SK-N-SH treated with all-trans-retinoic acid at 6 μM for 48 hours (cell line): ENCODE data around the gene MRTFA.

Experiments
- ATAC-seq: fragments of 200-7000 bp; cut with Tn5 transposase; 3 replicates; pipeline ENCODE4 v1.9.1; 2020; ENCODE audit warnings: mild to moderate bottlenecking, moderate library complexity
- BACH2 ChIP-seq: fragments of 250-450 bp; sonication (Bioruptor Pico); IDR thresholded peaks from 2 replicates; pipeline ENCODE4 v1.9.0; 2021; ENCODE audit warnings: mild to moderate bottlenecking, borderline replicate concordance
- CSDC2 ChIP-seq: fragments of 250-450 bp; sonication (Bioruptor Pico); IDR thresholded peaks from 2 replicates; pipeline ENCODE4 v1.5.0; 2020; ENCODE audit warnings: mild to moderate bottlenecking, moderate library complexity
- ESRRG ChIP-seq: fragments of 250-450 bp; sonication (Bioruptor Pico); IDR thresholded peaks from 2 replicates; pipeline ENCODE4 v1.6.1; 2021; ENCODE audit warnings: mild to moderate bottlenecking
- GLIS3 ChIP-seq: fragments of 250-450 bp; sonication (Bioruptor Pico); IDR thresholded peaks from 2 replicates; pipeline ENCODE4 v1.5.0; 2020; ENCODE audit warnings: mild to moderate bottlenecking, moderate library complexity
- ISL1 ChIP-seq: fragments of 250-450 bp; sonication (Bioruptor Pico); IDR thresholded peaks from 2 replicates; pipeline ENCODE4 v2.1.2; 2022; ENCODE audit warnings: mild to moderate bottlenecking, moderate library complexity
- OSR1 ChIP-seq: fragments of 250-450 bp; sonication (Bioruptor Pico); IDR thresholded peaks from 2 replicates; pipeline ENCODE4 v1.8.0; 2022; ENCODE audit warnings: moderate library complexity, mild to moderate bottlenecking, inconsistent platforms
- PPARA ChIP-seq: fragments of 250-450 bp; sonication (Bioruptor Pico); IDR thresholded peaks from 2 replicates; pipeline ENCODE4 v1.5.0; 2020; ENCODE audit warnings: mild to moderate bottlenecking, borderline replicate concordance
- RARB ChIP-seq: fragments of 250-450 bp; sonication (Bioruptor Pico); IDR thresholded peaks from 2 replicates; pipeline ENCODE4 v1.8.0; 2021; ENCODE audit warnings: mild to moderate bottlenecking, moderate library complexity
- SNAI2 ChIP-seq: fragments of 250-450 bp; sonication (Bioruptor Pico); IDR thresholded peaks from 2 replicates; pipeline ENCODE4 v1.5.0; 2020; ENCODE audit warnings: mild to moderate bottlenecking, moderate library complexity
- TCF4 ChIP-seq: fragments of 250-450 bp; sonication (Bioruptor Pico); IDR thresholded peaks from 2 replicates; pipeline ENCODE4 v1.8.0; 2021; ENCODE audit warnings: mild to moderate bottlenecking, moderate library complexity, borderline replicate concordance
- TOX ChIP-seq: fragments of 250-450 bp; sonication (Bioruptor Pico); IDR thresholded peaks from 2 replicates; pipeline ENCODE4 v1.8.0; 2021; ENCODE audit warnings: mild to moderate bottlenecking, moderate library complexity, borderline replicate concordance
- ZC3H10 ChIP-seq: fragments of 250-450 bp; sonication (Bioruptor Pico); IDR thresholded peaks from 2 replicates; pipeline ENCODE4 v1.5.1; 2021; ENCODE audit warnings: mild to moderate bottlenecking, moderate library complexity
- ZFP3 ChIP-seq: fragments of 250-450 bp; sonication (Bioruptor Pico); IDR thresholded peaks from 2 replicates; pipeline ENCODE4 v1.5.0; 2020; ENCODE audit warnings: mild to moderate bottlenecking, moderate library complexity
- ZFP30 ChIP-seq: fragments of 450-650 bp; formaldehyde crosslinking; IDR thresholded peaks from 2 replicates; pipeline ENCODE4 v1.5.0; 2022; ENCODE audit warnings: mild to moderate bottlenecking, moderate library complexity
- ZNF565 ChIP-seq: fragments of 450-650 bp; formaldehyde crosslinking; conservative IDR thresholded peaks from 2 replicates; pipeline ENCODE4 v1.5.0; 2020; ENCODE audit warnings: low read depth, mild to moderate bottlenecking, moderate library complexity
- ZNF70 ChIP-seq: fragments of 450-650 bp; formaldehyde crosslinking; IDR thresholded peaks from 2 replicates; pipeline ENCODE4 v1.5.0; 2020; ENCODE audit warnings: mild to moderate bottlenecking, moderate library complexity
- ZNF8 ChIP-seq: fragments of 450-650 bp; formaldehyde crosslinking; IDR thresholded peaks from 2 replicates; pipeline ENCODE4 v1.5.0; 2020; ENCODE audit warnings: mild to moderate bottlenecking, moderate library complexity
- TF ChIP-seq, protein P1 (sequence below): fragments of 250-450 bp; sonication (Bioruptor Pico); IDR thresholded peaks from 2 replicates; pipeline ENCODE4 v1.5.1; 2020; ENCODE audit warnings: low read depth, mild to moderate bottlenecking, moderate library complexity
- TF ChIP-seq, protein P2 (sequence below): fragments of 250-450 bp; sonication (Bioruptor Pico); IDR thresholded peaks from 2 replicates; pipeline ENCODE4 v1.5.0; 2020; ENCODE audit warnings: mild to moderate bottlenecking, moderate library complexity
- TF ChIP-seq, protein P3 (sequence below): fragments of 250-450 bp; sonication (Bioruptor Pico); IDR thresholded peaks from 2 replicates; pipeline ENCODE4 v1.8.0; 2021; ENCODE audit warnings: low read depth, mild to moderate bottlenecking, moderate library complexity, borderline replicate concordance
- TF ChIP-seq, protein P4 (sequence below): fragments of 250-450 bp; sonication (Bioruptor Pico); IDR thresholded peaks from 2 replicates; pipeline ENCODE4 v1.8.0; 2020; ENCODE audit warnings: mild to moderate bottlenecking, moderate library complexity, borderline replicate concordance

MRTFA gene

DNA sequence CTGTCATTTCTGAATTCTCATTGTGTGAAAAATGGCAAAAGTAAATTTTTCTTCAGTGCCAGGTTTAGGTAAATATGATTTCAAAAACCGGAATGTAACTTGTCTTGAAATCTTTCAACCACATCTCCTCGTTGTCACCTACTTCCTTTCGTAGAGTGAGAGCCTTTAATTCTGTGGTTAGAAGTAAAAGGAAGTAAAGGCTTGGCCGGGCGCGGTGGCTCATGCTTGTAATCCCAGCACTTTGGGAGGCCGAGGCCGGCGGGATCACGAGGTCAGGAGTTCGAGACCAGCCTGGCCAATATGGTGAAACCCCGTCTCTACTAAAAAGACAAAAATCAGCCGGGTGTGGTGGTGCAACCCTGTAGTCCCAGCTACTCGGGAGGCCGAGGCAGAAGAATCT is 236.4 kb downstream of the MRTFA start:
- ATAC-seq: no peak
- no peak for TF ChIP-seq ZNF70 (CRISPR knock-in tag)

DNA sequence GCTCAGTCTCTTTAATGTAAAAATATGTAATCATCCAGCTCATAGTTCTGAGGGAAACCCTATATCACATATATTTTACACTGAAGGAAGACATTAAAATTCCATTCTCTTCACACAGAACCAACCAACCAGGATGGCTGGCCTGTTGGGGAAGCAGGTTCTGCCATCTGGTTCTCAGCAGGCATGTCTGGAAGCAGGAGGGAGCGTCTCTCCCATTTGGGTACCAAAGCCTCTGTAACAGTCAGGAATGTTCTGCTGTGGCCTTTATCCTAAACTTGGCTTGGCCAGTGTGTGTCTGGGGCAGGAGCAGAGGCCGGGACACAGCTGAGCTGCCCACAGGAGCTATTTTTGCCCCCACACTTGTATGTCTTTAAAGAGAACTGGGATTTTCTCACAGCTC is 236.9 kb downstream of the MRTFA start:
- TF ChIP-seq ESRRG (CRISPR knock-in tag): no peak
- TF ChIP-seq, all 23 proteins: peak for 0
- no peak; the same call in 2 of the 3 replicates for ATAC-seq

DNA sequence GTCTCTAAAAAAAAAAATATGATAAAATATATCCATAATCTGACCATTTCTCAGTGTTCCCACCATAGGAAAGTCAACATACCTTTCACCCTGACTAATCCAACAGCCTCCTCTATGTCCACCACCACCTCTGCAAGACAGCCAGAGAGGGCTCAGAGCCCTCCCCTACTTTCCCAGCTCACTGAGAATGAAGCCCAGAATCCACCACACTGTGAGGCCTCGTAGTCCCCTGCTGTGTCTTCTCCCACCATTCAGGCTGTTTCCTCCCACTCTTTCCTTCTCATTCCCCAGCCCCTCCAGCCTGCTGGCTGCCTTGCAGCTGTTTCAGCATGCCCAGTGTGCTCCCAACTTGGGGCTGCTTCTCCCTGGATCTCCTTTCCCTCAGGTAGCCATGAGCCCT is 239.1 kb downstream of the MRTFA start:
- no peak for ATAC-seq
- no peak for TF ChIP-seq TOX (CRISPR knock-in tag)
- TF ChIP-seq PPARA: no peak
- no peak for TF ChIP-seq ISL1 (CRISPR knock-in tag)
- no peak for TF ChIP-seq OSR1 (CRISPR knock-in tag)
- TF ChIP-seq CSDC2 (CRISPR knock-in tag): no peak
- TF ChIP-seq SNAI2 (CRISPR knock-in tag): no peak
- no peak for TF ChIP-seq ZFP30 (CRISPR knock-in tag)

DNA sequence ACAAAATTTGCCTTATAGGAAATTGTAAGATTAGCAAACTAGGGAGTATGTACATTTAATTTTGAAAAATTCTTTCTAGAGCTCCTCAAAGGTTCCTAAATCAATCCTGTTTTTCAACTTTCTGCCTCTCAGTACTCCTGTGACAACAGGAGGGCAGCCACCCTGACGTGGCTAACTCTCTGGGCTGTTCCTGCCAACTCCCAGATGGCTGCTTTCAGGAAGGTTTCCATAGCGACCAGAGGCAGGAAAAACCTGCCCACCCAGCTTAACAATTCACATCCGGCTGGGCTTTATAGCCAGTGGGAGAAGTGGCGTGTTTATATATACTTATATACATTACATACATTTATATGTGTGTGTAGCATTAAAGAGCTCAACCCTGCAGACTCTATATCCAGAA is 239.6 kb downstream of the MRTFA start:
- ATAC-seq: peak; percentile 56
- TF ChIP-seq ESRRG (CRISPR knock-in tag) (no peak), OSR1 (CRISPR knock-in tag) (no peak), RARB (CRISPR knock-in tag) (no peak), TCF4 (CRISPR knock-in tag) (no peak), BACH2 (CRISPR knock-in tag) (no peak), ZNF565 (CRISPR knock-in tag) (no peak), GLIS3 (CRISPR knock-in tag) (no peak)
- TF ChIP-seq, protein P1, sequence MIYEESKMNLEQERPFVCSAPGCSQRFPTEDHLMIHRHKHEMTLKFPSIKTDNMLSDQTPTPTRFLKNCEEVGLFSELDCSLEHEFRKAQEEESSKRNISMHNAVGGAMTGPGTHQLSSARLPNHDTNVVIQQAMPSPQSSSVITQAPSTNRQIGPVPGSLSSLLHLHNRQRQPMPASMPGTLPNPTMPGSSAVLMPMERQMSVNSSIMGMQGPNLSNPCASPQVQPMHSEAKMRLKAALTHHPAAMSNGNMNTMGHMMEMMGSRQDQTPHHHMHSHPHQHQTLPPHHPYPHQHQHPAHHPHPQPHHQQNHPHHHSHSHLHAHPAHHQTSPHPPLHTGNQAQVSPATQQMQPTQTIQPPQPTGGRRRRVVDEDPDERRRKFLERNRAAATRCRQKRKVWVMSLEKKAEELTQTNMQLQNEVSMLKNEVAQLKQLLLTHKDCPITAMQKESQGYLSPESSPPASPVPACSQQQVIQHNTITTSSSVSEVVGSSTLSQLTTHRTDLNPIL (CRISPR knock-in tag): no peak
- TF ChIP-seq, all 23 proteins: peak for 0

DNA sequence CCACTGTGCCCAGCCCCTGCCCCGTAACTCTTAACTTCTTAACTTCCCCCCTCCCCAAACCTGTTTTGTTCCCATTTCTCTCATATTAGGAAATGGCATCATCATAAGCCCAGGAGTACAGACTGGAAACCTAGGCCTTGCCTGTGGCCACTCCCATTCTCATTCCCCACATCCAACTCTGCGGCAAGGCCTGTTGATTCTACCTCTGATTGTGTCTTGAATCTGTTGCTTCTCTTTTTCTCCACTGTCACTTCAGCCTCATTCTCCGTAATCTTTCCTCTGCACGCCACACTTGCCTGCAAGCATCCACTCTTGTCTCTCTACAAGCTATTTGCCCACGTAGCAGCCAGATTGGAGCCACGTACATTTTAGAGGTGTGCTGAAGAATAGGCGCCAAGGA is 240.9 kb downstream of the MRTFA start:
- no peak for ATAC-seq
- TF ChIP-seq, protein P2, sequence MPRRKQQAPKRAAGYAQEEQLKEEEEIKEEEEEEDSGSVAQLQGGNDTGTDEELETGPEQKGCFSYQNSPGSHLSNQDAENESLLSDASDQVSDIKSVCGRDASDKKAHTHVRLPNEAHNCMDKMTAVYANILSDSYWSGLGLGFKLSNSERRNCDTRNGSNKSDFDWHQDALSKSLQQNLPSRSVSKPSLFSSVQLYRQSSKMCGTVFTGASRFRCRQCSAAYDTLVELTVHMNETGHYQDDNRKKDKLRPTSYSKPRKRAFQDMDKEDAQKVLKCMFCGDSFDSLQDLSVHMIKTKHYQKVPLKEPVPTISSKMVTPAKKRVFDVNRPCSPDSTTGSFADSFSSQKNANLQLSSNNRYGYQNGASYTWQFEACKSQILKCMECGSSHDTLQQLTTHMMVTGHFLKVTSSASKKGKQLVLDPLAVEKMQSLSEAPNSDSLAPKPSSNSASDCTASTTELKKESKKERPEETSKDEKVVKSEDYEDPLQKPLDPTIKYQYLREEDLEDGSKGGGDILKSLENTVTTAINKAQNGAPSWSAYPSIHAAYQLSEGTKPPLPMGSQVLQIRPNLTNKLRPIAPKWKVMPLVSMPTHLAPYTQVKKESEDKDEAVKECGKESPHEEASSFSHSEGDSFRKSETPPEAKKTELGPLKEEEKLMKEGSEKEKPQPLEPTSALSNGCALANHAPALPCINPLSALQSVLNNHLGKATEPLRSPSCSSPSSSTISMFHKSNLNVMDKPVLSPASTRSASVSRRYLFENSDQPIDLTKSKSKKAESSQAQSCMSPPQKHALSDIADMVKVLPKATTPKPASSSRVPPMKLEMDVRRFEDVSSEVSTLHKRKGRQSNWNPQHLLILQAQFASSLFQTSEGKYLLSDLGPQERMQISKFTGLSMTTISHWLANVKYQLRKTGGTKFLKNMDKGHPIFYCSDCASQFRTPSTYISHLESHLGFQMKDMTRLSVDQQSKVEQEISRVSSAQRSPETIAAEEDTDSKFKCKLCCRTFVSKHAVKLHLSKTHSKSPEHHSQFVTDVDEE (CRISPR knock-in tag): no peak
- no peak for TF ChIP-seq ISL1 (CRISPR knock-in tag)
- no peak for TF ChIP-seq GLIS3 (CRISPR knock-in tag)
- TF ChIP-seq, protein P3, sequence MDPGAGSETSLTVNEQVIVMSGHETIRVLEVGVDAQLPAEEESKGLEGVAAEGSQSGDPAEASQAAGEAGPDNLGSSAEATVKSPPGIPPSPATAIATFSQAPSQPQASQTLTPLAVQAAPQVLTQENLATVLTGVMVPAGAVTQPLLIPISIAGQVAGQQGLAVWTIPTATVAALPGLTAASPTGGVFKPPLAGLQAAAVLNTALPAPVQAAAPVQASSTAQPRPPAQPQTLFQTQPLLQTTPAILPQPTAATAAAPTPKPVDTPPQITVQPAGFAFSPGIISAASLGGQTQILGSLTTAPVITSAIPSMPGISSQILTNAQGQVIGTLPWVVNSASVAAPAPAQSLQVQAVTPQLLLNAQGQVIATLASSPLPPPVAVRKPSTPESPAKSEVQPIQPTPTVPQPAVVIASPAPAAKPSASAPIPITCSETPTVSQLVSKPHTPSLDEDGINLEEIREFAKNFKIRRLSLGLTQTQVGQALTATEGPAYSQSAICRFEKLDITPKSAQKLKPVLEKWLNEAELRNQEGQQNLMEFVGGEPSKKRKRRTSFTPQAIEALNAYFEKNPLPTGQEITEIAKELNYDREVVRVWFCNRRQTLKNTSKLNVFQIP (CRISPR knock-in tag): no peak
- no peak for TF ChIP-seq TOX (CRISPR knock-in tag)
- no peak for TF ChIP-seq RARB (CRISPR knock-in tag)
- no peak for TF ChIP-seq ZNF70 (CRISPR knock-in tag)
- TF ChIP-seq ESRRG (CRISPR knock-in tag): no peak
- no peak for TF ChIP-seq ZC3H10
- TF ChIP-seq PPARA: no peak
- no peak for TF ChIP-seq ZNF8 (CRISPR knock-in tag)
- no peak for TF ChIP-seq OSR1 (CRISPR knock-in tag)
- TF ChIP-seq, protein P4, sequence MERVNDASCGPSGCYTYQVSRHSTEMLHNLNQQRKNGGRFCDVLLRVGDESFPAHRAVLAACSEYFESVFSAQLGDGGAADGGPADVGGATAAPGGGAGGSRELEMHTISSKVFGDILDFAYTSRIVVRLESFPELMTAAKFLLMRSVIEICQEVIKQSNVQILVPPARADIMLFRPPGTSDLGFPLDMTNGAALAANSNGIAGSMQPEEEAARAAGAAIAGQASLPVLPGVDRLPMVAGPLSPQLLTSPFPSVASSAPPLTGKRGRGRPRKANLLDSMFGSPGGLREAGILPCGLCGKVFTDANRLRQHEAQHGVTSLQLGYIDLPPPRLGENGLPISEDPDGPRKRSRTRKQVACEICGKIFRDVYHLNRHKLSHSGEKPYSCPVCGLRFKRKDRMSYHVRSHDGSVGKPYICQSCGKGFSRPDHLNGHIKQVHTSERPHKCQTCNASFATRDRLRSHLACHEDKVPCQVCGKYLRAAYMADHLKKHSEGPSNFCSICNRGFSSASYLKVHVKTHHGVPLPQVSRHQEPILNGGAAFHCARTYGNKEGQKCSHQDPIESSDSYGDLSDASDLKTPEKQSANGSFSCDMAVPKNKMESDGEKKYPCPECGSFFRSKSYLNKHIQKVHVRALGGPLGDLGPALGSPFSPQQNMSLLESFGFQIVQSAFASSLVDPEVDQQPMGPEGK (CRISPR knock-in tag): no peak
- TF ChIP-seq ZFP3: no peak
- no peak for TF ChIP-seq SNAI2 (CRISPR knock-in tag)
- TF ChIP-seq, protein P1 (CRISPR knock-in tag): no peak
- TF ChIP-seq ZNF565 (CRISPR knock-in tag): no peak
- no peak for TF ChIP-seq TCF4 (CRISPR knock-in tag)
- TF ChIP-seq, all 23 proteins: peak for 0
